GM10266 (cell line): ENCODE results near the gene ARL6.

Experiments used
- DNase-seq: peaks from one replicate; pipeline ENCODE4 v3.0.0; 2012; ENCODE audit errors: extremely low spot score
- CTCF ChIP-seq: IDR thresholded peaks from 2 replicates; pipeline ENCODE4 v1.5.1; 2012; ENCODE audit warnings: mild to moderate bottlenecking, low read depth; ENCODE audit not compliant: control insufficient read depth, insufficient read depth; ENCODE audit errors: missing control alignments

The ARL6 gene

DNA sequence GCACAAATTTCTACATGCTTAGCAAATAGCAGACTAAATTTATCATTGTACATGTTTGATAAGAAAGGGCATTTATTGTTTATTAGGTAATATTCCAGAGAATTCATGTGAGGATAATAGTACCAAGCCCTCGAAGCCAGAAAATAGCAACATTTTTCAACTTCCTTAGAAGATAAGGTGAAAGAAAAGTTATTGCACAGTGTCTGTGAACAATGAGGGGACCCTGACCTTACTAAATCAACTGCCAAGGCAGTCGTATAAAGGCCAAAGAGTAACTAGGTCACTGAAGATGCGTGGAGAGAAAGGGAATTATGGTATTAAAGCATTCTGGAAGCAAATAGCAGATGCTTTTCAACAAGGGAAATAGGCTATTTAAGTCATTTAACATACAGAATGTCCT lies 20.3 kb upstream of the ARL6 start:
- no peak for TF ChIP-seq CTCF
- no peak for DNase-seq

DNA sequence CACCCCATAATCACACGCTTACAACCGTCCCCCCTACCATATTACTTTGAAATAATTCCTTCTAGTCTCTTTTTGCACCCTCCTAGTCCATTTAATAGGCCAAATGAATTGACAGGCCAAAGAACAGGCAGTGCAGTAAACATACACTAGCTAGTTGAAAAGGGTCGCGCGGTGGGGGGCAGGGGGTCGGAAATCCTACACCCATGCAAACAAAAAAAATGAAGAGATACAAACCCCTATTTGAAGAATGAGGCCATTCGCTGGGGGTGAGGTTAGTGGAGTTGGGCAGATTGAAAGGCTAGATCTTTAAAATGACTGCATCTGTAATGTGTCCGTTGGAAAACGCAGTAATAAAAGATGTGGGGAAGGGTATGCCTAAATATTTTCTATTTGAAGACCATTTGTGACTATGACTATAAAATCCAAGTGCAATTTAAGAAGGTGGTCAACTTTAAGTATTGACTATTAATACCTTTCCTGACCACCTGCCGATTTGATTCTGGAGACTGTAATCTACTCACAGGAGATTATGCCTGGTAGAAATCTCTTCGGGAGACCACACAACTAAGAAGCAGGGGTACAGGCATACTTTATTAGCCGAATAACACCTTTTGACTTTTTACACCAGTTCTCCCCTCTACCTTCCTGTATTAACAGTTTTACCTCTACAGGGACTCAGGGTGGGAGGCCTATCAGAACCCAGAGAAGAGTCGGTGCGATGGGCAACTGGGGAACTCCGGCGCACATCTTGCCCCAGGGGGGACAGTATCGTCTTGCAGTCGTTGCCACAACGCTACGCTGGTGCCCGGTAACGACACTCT lies 762 bp upstream of the ARL6 start:
- DNase-seq: no peak
- TF ChIP-seq CTCF: no peak

DNA sequence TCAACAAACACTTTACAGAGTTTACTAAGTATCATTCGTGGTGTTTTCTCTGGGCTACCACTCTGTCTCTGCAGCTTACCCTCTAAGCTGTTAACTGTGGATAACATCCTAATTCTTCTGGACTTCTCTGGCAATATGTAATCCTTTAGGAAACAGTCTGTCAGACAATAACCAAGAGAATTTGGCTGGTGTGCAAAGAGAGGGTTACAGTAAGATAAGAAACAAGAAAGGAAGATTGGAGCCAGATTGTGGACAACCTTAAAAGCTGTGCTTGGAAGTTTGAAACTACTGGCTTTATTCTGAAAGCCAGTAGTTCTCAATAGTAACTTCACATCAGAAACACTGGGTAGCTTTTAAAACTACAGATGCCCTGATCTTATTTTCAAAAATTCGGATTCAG lies 778 bp downstream of the ARL6 start:
- TF ChIP-seq CTCF: no peak
- DNase-seq: no peak

DNA sequence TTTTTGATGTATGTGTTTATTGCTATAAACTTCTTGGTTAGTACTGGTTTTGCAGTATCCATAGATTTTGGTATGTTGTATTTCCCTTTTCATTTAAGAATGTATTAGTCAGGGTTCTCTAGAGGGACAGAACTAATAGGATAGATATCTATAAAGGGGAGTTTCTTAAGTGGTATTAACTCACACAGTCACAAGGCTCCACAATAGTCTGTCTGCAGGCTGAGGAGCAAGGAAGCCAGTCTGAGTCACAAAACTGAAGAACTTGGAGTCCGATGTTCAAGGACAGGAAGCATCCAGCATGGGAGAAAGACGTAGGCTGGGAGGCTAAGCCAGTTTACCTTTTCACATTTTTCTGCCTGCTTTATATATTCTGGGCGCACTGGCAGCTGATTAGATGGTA lies 8.4 kb downstream of the ARL6 start:
- DNase-seq: no peak
- no peak for TF ChIP-seq CTCF

GRCh38 chr3:97778152-97778551 lies 13.6 kb downstream of the ARL6 start:
- no peak for TF ChIP-seq CTCF
- no peak for DNase-seq

GRCh38 chr3:97793420-97794019 lies 29.0 kb downstream of the ARL6 start:
- TF ChIP-seq CTCF: peak; percentile 76
- DNase-seq: peak; percentile 12

GRCh38 chr3:97795951-97796350 lies 31.4 kb downstream of the ARL6 start:
- DNase-seq: no peak
- no peak for TF ChIP-seq CTCF
